Amniotic stem cell (primary cell): Measurements from ENCODE around the gene ACBD6.

Experiments used
- DNase-seq: peaks from one replicate; lab custom pipeline; 2025; lab: John Stamatoyannopoulos, UW

Gene ACBD6

GRCh38 chr1:180370597-180370996, 131.8 kb downstream of the ACBD6 start:
- no peak for DNase-seq

- no peak for DNase-seq
Measured at GRCh38 chr1:180370188-180370587, 132.2 kb downstream of the ACBD6 start.

GRCh38 chr1:180369061-180369460, 133.3 kb downstream of the ACBD6 start:
- DNase-seq = no peak

GRCh38 chr1:180366371-180367068, 135.9 kb downstream of the ACBD6 start:
- no peak for DNase-seq

- DNase-seq = no peak
Measured at GRCh38 chr1:180365039-180365438, 137.3 kb downstream of the ACBD6 start.

- no peak for DNase-seq
Measured at GRCh38 chr1:180363246-180363995, 139.0 kb downstream of the ACBD6 start.

GRCh38 chr1:180360333-180361075, 141.9 kb downstream of the ACBD6 start:
- DNase-seq = peak; percentile 1

GRCh38 chr1:180358649-180359048, 143.7 kb downstream of the ACBD6 start:
- DNase-seq = no peak

- no peak for DNase-seq
Measured at GRCh38 chr1:180353945-180354344, 148.4 kb downstream of the ACBD6 start.

GRCh38 chr1:180352588-180352987, 149.8 kb downstream of the ACBD6 start:
- no peak for DNase-seq

GRCh38 chr1:180352021-180352420, 150.4 kb downstream of the ACBD6 start:
- no peak for DNase-seq

- no peak for DNase-seq
Measured at GRCh38 chr1:180345148-180345547, 157.2 kb downstream of the ACBD6 start.

GRCh38 chr1:180343921-180344769, 158.2 kb downstream of the ACBD6 start:
- DNase-seq = no peak

GRCh38 chr1:180327089-180327488, 175.3 kb downstream of the ACBD6 start:
- no peak for DNase-seq

- no peak for DNase-seq
Measured at GRCh38 chr1:180312926-180313325, 189.5 kb downstream of the ACBD6 start.

- no peak for DNase-seq
Measured at GRCh38 chr1:180311011-180311730, 191.2 kb downstream of the ACBD6 start.

- no peak for DNase-seq
Measured at GRCh38 chr1:180310095-180310494, 192.3 kb downstream of the ACBD6 start.

GRCh38 chr1:180309338-180309737, 193.0 kb downstream of the ACBD6 start:
- peak; percentile 22 for DNase-seq

GRCh38 chr1:180301135-180301742, 201.1 kb downstream of the ACBD6 start:
- no peak for DNase-seq

GRCh38 chr1:180299479-180300221, 202.7 kb downstream of the ACBD6 start:
- DNase-seq = no peak
